Retinal pigment epithelial cell (primary cell): Measurements from ENCODE around the gene USP4.
A peak's percentile ranks its signal among the peaks of the same experiment; 100 is the strongest.
"Not testable (repeated sequence)": the region's sequence is repeated elsewhere in the genome, so short reads cannot be mapped to it uniquely, and the experiment has no call there.

Experiments
- DNase-seq: peaks from one replicate; pipeline ENCODE4 v3.0.0-alpha.2; 2010; ENCODE audit warnings: low read depth
- H3K4me3 ChIP-seq: 2 replicates; pipeline ENCODE4 v1.5.1; 2011; ENCODE audit warnings: mild to moderate bottlenecking, low read length, control low read depth, moderate library complexity
- TF ChIP-seq, protein P1 (sequence below): conservative IDR thresholded peaks from 2 replicates; pipeline ENCODE4 v1.5.1; 2011; ENCODE audit warnings: low read depth, low read length, control low read depth, inconsistent platforms

USP4 gene

GRCh38 chr3:49358884-49359225 lies 19.0 kb upstream of the USP4 start:
- no peak overlapping the region for H3K4me3 ChIP-seq
- TF ChIP-seq, protein P1, sequence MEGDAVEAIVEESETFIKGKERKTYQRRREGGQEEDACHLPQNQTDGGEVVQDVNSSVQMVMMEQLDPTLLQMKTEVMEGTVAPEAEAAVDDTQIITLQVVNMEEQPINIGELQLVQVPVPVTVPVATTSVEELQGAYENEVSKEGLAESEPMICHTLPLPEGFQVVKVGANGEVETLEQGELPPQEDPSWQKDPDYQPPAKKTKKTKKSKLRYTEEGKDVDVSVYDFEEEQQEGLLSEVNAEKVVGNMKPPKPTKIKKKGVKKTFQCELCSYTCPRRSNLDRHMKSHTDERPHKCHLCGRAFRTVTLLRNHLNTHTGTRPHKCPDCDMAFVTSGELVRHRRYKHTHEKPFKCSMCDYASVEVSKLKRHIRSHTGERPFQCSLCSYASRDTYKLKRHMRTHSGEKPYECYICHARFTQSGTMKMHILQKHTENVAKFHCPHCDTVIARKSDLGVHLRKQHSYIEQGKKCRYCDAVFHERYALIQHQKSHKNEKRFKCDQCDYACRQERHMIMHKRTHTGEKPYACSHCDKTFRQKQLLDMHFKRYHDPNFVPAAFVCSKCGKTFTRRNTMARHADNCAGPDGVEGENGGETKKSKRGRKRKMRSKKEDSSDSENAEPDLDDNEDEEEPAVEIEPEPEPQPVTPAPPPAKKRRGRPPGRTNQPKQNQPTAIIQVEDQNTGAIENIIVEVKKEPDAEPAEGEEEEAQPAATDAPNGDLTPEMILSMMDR: no peak
- DNase-seq: no peak

DNA sequence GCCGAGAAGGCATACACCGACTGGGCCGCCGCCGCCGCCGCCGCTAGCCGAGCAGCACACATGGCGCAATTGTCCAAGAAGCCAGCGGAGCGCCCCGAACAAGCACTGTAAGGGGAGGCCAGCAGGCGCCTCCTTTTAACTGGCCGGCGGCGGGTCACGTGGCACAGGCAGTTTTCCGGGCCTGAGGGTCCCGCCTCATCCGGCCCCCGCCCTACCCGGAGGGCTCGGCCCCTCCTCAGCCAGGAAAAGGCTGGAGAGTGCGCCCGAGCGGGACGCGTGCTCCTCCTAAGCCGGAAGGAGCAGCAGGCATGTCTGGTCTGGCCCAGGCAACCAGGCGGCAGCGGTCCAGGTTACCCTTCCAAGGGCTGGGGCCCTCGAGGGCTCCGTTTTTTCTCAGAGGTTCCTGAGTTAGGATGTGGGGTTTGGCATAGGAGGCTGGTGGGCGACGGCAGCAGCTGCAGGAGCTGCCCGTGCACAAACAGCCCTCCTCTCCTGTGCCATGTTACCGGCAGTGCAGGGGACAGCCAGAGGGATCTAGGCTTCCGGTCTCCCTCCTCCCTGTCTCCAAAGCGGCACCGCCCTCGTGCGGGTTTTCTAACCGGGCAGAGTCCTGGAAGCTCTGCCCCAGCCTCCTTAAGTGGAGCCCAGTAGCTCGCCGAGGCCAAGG lies 18.5 kb upstream of the USP4 start, which contains the start of gene GPX1:
Gene GPX1, minus strand, starts transcription at position 137 of the 667 bp plus-strand sequence. Its CDS starts 75 bp downstream, at position 62.
- TF ChIP-seq, protein P1: no peak

DNA sequence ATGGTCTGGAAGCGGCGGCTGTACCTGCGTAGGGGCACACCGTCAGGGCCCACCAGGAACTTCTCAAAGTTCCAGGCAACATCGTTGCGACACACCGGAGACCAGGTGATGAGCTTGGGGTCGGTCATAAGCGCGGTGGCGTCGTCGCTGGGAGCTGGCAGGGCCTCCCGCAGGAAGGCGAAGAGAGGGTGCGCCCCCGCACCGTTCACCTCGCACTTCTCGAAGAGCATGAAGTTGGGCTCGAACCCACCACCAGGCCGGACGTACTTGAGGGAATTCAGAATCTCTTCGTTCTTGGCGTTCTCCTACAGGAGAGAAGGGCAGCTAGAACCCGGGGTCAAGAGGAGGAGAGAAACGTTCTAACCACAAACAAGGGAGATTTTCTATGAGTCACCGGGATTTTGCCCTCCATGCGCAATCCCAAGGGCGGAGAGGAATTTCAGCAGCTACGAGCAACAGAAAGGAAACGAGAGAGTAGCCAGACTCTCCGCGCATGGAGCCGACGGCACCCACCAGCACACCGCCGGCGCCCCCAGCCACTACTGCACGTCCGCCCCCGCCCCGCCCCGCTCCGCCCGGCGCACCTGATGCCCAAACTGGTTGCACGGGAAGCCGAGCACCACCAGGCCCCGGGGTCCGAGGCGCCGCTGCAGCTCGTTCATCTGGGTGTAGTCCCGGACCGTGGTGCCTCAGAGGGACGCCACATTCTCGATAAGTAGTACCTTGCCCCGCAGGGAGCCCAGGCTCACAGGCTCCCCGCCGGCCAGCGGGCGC lies 17.8 kb upstream of the USP4 start:
- DNase-seq: peak; percentile 82
- H3K4me3 ChIP-seq: peak overlapping the region; percentile 64

More for the DNA sequence above, 18.5 kb upstream of the USP4 start, which contains the start of gene GPX1:
- DNase-seq: peak; percentile 75
- peak within 1 kb of the TSS; percentile 64 for H3K4me3 ChIP-seq

- peak overlapping the region; percentile 64 for H3K4me3 ChIP-seq
- DNase-seq: not testable (repeated sequence)
Observed at GRCh38 chr3:49357095-49357442, 17.2 kb upstream of the USP4 start.

- TF ChIP-seq, protein P1: no peak
- DNase-seq: no peak
- H3K4me3 ChIP-seq: no peak overlapping the region
Observed at GRCh38 chr3:49352890-49353421, 13.1 kb upstream of the USP4 start.

DNA sequence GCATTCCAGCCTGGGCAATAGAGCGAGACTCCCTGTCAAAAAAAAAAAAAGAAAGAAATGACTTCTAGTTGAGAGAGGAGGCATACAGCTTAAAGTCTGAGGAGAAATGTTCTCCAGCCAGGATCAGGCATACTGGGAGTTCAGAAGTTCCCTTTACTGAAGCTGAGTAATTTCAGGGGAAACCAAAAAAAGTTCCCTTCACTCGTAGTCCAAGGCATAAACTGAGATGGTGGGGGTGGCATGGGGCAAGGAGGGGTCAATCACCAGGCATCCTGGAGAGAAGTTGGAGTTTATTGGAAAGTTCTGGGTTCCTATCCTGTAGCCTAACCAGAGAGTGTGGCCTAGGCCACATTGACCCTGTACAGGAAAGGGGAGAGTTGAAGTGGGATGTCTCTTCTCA lies 12.4 kb upstream of the USP4 start:
- no peak for DNase-seq
- TF ChIP-seq, protein P1: no peak
- H3K4me3 ChIP-seq: no peak overlapping the region

DNA sequence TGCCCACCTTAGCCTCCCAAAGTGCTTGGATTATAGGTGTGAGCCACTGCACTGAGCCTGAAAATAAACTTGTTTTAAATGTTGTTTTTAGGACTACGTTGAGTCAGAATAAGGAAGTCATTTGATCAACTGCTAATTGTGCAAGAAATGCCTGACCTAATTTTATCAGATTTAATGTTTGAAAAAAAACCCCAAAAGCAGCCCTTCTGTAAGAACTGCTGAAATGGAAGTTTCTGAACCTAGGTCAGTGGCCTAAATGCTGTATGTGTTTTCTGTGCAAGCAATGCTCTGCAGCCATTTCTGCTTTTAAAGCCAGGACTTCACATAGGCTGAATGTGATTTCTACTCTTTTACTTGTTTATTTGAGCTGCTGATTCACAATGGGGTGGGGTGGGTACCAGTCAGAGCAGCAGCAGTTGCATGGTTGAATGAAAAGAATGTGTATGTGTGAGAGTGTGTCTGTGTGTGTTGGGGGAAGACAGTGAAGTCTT lies 11.7 kb upstream of the USP4 start:
- TF ChIP-seq, protein P1: no peak
- no peak overlapping the region for H3K4me3 ChIP-seq
- DNase-seq: peak; percentile 83
